OCI-LY1 (cell line): ENCODE data around the gene DMGDH.
A peak's percentile ranks its signal among the peaks of the same experiment; 100 is the strongest.

ENCODE experiments used
- H2AFZ ChIP-seq: fragments of 200-600 bp; sonication (generic), shearing (Covaris generic); 2 replicates; pipeline ENCODE4 v1.6.0; 2014; ENCODE audit warnings: antibody characterized with exemption, mild to moderate bottlenecking, low read length
- H3F3A ChIP-seq: fragments of 200-600 bp; sonication (generic), shearing (Covaris generic); 2 replicates; pipeline ENCODE4 v1.6.0; 2014; ENCODE audit warnings: mild to moderate bottlenecking, antibody characterized with exemption, low read length, moderate library complexity; ENCODE audit not compliant: insufficient read depth
- H3K27ac ChIP-seq: fragments of 200-600 bp; sonication (generic); 2 replicates; pipeline ENCODE4 v1.5.1; 2014; ENCODE audit warnings: low read length, mixed run types, mild to moderate bottlenecking, low read depth; ENCODE audit not compliant: poor library complexity, severe bottlenecking
- H3K27me3 ChIP-seq: fragments of 200-600 bp; sonication (generic); 2 replicates; pipeline ENCODE4 v1.6.0; 2014; ENCODE audit warnings: antibody characterized with exemption, mild to moderate bottlenecking, low read length, moderate library complexity; ENCODE audit not compliant: insufficient read depth
- H3K36me3 ChIP-seq: fragments of 200-600 bp; sonication (generic); 2 replicates; pipeline ENCODE4 v1.6.1; 2014; ENCODE audit warnings: mild to moderate bottlenecking, antibody characterized with exemption, low read length, moderate library complexity, mixed read lengths; ENCODE audit not compliant: insufficient read depth
- H3K4me1 ChIP-seq: fragments of 200-600 bp; sonication (generic); 2 replicates; pipeline ENCODE4 v1.5.1; 2014; ENCODE audit warnings: mild to moderate bottlenecking, low read length, moderate library complexity; ENCODE audit not compliant: insufficient read depth, severe bottlenecking
- H3K4me2 ChIP-seq: fragments of 200-600 bp; sonication (generic), shearing (Covaris generic); 2 replicates; pipeline ENCODE4 v1.6.1; 2014; ENCODE audit warnings: low read length
- H3K4me3 ChIP-seq: fragments of 200-600 bp; sonication (generic); 2 replicates; pipeline ENCODE4 v1.5.1; 2014; ENCODE audit warnings: low read length, low read depth, mild to moderate bottlenecking, mixed read lengths; ENCODE audit not compliant: poor library complexity, severe bottlenecking
- H3K79me2 ChIP-seq: fragments of 200-600 bp; shearing (Covaris generic); 2 replicates; pipeline ENCODE4 v1.6.1; 2016; ENCODE audit warnings: mixed run types, low read length, mixed read lengths; ENCODE audit not compliant: insufficient read depth
- H3K9ac ChIP-seq: fragments of 200-600 bp; sonication (generic), shearing (Covaris generic); 2 replicates; pipeline ENCODE4 v1.6.1; 2014; ENCODE audit warnings: mild to moderate bottlenecking, low read length, mixed read lengths
- H3K9me2 ChIP-seq: fragments of 200-600 bp; sonication (generic), shearing (Covaris generic); 2 replicates; pipeline ENCODE4 v1.6.1; 2014; ENCODE audit warnings: low read depth, mild to moderate bottlenecking, low read length, mixed read lengths
- H3K9me3 ChIP-seq: fragments of 200-600 bp; shearing (Covaris generic); 2 replicates; pipeline ENCODE4 v1.6.1; 2014; ENCODE audit warnings: low read length, mixed read lengths
- H4K20me1 ChIP-seq: fragments of 200-600 bp; sonication (generic), shearing (Covaris generic); 2 replicates; pipeline ENCODE4 v1.6.0; 2016; ENCODE audit warnings: mild to moderate bottlenecking, low read length; ENCODE audit not compliant: insufficient read depth
- EZH2 ChIP-seq: fragments of 200-600 bp; sonication (generic), shearing (Covaris generic); IDR thresholded peaks from 2 replicates; pipeline ENCODE4 v1.8.0; 2017; ENCODE audit warnings: borderline replicate concordance, mixed run types, mild to moderate bottlenecking, antibody characterized with exemption, low read length, moderate library complexity, mixed read lengths
- TF ChIP-seq, protein P1 (sequence below): fragments of 200-600 bp; sonication (generic), shearing (Covaris generic); IDR thresholded peaks from 2 replicates; pipeline ENCODE4 v1.5.1; 2017; ENCODE audit warnings: mild to moderate bottlenecking, antibody characterized with exemption, low read length, moderate library complexity, mixed read lengths

The DMGDH gene

DNA sequence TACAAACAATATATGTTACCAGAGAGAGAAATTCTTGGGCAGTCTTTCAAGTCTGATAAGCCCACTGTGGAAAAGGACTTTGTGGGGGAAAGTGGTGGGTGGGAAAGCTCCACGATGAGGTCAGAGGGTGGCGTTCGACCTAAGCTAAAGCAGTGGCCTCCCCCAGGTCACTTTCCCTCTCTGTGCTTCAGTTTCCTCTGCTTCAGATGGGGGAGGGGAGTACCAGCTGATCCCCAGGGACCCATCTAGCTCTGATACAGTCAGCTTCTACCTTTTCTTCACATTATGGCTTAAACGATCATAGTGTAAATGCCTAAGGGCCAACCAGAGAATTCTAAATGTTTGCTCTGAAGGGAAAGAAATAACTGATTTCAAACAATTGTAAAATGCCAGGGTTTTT lies 47.7 kb downstream of the DMGDH start:
- Histone ChIP-seq H3K9ac (no peak overlapping the region), H3K4me3 (no peak overlapping the region), H3K9me2 (no peaks in the 10 kb centered on the region), H3K4me1 (no peaks in the 10 kb centered on the region), H4K20me1 (no peaks in the 10 kb centered on the region), H2AFZ (no peak overlapping the region), H3K36me3 (no peaks in the 10 kb centered on the region), H3K27ac (no peak overlapping the region), H3K27me3 (no peaks in the 10 kb centered on the region), H3K9me3 (no peaks in the 10 kb centered on the region), H3F3A (no peaks in the 10 kb centered on the region), H3K79me2 (no peaks in the 10 kb centered on the region), H3K4me2 (no peak overlapping the region)
- TF ChIP-seq, protein P1, sequence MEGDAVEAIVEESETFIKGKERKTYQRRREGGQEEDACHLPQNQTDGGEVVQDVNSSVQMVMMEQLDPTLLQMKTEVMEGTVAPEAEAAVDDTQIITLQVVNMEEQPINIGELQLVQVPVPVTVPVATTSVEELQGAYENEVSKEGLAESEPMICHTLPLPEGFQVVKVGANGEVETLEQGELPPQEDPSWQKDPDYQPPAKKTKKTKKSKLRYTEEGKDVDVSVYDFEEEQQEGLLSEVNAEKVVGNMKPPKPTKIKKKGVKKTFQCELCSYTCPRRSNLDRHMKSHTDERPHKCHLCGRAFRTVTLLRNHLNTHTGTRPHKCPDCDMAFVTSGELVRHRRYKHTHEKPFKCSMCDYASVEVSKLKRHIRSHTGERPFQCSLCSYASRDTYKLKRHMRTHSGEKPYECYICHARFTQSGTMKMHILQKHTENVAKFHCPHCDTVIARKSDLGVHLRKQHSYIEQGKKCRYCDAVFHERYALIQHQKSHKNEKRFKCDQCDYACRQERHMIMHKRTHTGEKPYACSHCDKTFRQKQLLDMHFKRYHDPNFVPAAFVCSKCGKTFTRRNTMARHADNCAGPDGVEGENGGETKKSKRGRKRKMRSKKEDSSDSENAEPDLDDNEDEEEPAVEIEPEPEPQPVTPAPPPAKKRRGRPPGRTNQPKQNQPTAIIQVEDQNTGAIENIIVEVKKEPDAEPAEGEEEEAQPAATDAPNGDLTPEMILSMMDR: no peak
- no peak for TF ChIP-seq EZH2

DNA sequence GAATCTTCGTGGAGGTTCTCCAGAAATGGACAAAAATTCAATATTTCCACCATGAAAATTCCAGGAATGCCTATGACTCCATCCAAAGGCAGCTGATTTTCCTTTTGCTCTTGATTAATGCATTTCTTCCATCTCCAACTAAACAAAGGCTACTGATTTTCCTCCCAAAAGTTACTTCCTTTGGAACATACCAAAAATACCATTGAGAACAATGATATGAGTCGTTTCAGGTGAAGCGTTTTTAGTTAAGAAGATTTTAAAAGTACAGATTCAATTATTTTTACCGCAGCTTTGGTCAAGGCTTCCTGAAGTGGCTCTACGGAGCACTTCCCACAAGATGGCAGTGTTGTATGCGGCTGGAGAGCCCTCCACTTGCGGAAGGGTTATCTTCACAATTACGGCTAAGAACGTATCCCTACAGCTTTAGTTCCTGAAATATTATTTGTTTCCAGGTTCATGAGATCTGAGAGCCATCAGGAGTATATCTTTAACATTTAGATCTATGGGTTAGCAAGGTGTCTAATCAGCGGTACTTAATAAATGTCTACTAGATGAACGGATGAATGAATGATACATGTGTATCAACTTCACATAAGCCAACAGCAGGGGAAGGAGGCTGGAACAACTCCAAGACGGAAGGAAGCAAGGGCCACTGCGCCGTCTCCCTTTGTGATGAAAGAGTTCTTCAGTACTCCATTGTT lies 48.5 kb downstream of the DMGDH start:
- no peaks in the 10 kb centered on the region for H3K79me2 ChIP-seq
- no peak overlapping the region for H2AFZ ChIP-seq
- H3K9ac ChIP-seq: no peak overlapping the region
- H3F3A ChIP-seq: no peaks in the 10 kb centered on the region
- no peaks in the 10 kb centered on the region for H4K20me1 ChIP-seq
- H3K4me3 ChIP-seq: no peak overlapping the region
- TF ChIP-seq EZH2: no peak
- TF ChIP-seq, protein P1: peak; percentile 87
- no peaks in the 10 kb centered on the region for H3K36me3 ChIP-seq
- no peaks in the 10 kb centered on the region for H3K4me1 ChIP-seq
- no peaks in the 10 kb centered on the region for H3K9me3 ChIP-seq
- no peak overlapping the region for H3K27ac ChIP-seq
- H3K9me2 ChIP-seq: no peaks in the 10 kb centered on the region
- H3K4me2 ChIP-seq: no peak overlapping the region
- H3K27me3 ChIP-seq: no peaks in the 10 kb centered on the region

DNA sequence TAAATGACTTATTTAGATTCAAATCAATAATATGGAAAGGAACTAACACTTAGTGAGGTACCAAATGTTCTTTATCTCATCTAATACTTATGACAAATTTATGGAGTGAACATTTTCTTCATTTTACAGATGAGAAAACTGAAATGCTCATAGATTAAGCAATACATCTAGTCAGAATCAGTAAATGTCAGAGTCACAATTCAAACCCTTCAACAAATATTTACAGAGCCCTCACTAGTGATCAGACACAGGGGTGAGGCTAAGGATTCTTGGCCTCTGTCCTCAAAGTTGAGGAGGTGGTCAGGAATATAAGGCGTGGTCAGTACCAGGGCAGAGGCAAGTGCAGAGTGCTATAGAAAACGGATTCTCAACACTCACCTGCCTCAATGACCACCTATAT lies 54.8 kb downstream of the DMGDH start:
- no peaks in the 10 kb centered on the region for H3K9me3 ChIP-seq
- no peaks in the 10 kb centered on the region for H3F3A ChIP-seq
- H2AFZ ChIP-seq: no peak overlapping the region
- H3K4me3 ChIP-seq: no peak overlapping the region
- no peaks in the 10 kb centered on the region for H3K36me3 ChIP-seq
- 0 out of 2 replicates have a peak, but pooled peaks cover 5% of the 10 kb centered on the region for H3K27me3 ChIP-seq
- no peaks in the 10 kb centered on the region for H3K4me1 ChIP-seq
- H3K9ac ChIP-seq: no peak overlapping the region
- no peak overlapping the region for H3K27ac ChIP-seq
- no peak overlapping the region for H3K4me2 ChIP-seq
- no peaks in the 10 kb centered on the region for H4K20me1 ChIP-seq
- H3K9me2 ChIP-seq: no peaks in the 10 kb centered on the region
- TF ChIP-seq, protein P1: no peak
- no peak for TF ChIP-seq EZH2
- H3K79me2 ChIP-seq: no peaks in the 10 kb centered on the region
